Measurements from ENCODE around the gene DZIP1.
"Not testable (repeated sequence)": the region's sequence is repeated elsewhere in the genome, so short reads cannot be mapped to it uniquely, and the experiment has no call there.

The DZIP1 gene

GRCh38 chr13:95601906-95602305, 42.6 kb downstream of the DZIP1 start:
- no peak for DNase-seq (ENCODE audit: low read depth in 3 of 3)

DNA sequence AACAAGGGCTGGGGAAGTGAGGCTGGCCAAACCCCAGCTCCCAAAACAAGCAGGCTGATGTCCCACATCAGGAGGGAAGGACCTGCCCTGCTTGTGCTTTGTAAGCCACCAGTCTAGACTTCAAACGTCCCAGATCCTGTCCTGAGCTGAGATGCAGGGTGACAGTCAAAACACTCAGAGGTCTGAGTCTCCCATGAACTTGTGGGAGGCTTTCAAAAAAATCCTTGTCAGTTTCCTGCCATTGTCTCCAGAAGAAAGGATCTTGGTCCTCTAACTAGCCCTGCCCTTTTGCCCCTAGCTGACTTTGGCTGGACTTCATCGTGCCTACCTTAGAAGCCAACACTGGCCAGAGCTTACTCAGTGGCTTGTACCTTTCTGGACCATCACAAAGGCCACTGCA, 43.3 kb downstream of the DZIP1 start:
- DNase-seq (ENCODE audit: low read depth in 3 of 3), result no peak

GRCh38 chr13:95596701-95597100, 47.8 kb downstream of the DZIP1 start:
- no peak for DNase-seq (ENCODE audit: low read depth in 3 of 3)

- no peak for DNase-seq (ENCODE audit: low read depth in 3 of 3)
Observed at GRCh38 chr13:95593462-95593861, 51.0 kb downstream of the DZIP1 start.

GRCh38 chr13:95588721-95589120, 55.8 kb downstream of the DZIP1 start:
- no peak for DNase-seq (ENCODE audit: low read depth in 3 of 3)

GRCh38 chr13:95588134-95588533, 56.4 kb downstream of the DZIP1 start:
- no peak for DNase-seq (ENCODE audit: low read depth in 3 of 3)

DNA sequence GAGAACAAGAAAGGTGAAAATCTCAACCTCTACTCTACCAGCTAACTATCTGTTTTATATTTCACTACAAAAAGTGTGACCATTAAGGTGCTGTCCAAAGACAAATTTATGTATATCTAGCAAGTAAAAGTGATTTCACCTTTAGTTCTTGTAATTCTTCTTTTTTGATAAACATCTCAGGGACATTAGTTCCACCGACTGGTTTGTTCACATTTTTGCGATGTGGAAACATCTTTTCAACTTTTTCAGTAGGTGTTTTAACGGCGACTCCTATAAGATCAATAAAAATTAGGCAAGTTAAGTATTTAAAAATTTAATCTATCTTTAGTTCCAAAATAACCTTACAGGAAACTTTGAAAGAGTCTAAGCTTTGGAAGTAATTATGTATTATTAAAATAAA, 58.6 kb downstream of the DZIP1 start:
- no peak for DNase-seq (ENCODE audit: low read depth in 3 of 3)

DNA sequence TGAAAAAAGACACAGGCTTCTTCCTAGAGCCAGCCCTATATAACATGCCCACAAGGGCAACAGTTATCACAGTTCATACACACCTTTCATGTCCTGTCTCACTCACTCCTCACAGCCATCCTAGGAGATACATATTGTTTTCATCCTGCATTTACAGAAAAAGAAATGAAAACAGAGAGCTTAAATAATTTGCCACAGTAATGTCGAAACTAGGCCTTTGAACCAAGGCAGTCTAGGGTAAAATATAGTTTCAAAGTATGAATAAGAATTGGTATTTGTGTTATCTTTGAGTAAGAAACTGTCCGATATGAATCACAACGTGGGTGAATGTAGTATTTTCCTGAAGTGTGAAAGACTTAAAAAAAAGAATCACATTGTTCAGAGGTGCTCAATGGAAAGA, 65.2 kb downstream of the DZIP1 start:
- DNase-seq (ENCODE audit: low read depth in 3 of 3), result no peak

- no peak for DNase-seq (ENCODE audit: low read depth in 3 of 3)
Observed at GRCh38 chr13:95573221-95573620, 71.3 kb downstream of the DZIP1 start.

DNA sequence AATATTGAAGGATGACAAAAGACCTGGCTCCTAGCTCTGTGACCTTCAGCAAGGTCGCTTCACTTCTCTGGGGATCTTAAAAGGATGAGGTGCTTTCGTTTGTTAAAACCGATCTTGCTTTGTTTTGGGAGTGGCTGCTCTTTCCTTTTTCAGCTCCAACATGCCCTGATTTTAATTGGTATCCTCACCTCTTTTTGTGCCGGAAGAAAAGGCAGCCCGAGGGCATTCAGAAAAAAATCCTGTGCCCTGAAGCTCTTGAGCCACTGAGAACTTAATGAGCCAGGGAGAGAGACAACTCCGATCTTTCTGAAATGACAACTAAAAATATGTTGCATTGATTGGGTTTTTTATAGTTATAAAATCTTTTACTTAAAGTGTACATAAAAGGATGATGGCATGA, 72.6 kb downstream of the DZIP1 start:
- DNase-seq (ENCODE audit: low read depth in 3 of 3), result no peak

GRCh38 chr13:95570016-95570415, 74.5 kb downstream of the DZIP1 start:
- DNase-seq (ENCODE audit: low read depth in 3 of 3), result no peak

DNA sequence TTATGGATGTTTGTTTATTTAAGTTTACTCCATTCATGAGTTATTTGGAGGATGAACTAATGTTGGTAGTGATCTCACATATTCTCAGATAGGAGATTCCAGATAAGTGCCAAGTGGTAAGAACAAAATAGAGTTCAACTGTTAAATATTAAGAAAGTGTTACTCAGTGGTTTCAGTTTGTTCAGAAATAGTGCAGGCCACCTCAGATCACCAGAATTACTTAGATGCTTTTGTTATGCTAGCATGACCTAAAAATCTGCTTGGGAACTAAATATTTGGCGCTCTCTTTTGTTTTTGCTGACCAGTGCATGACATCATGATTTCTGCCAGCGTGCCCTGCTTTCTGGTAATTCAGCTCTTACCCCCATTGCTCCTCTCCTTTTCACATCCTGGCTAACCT, 76.4 kb downstream of the DZIP1 start:
- no peak for DNase-seq (ENCODE audit: low read depth in 3 of 3)

GRCh38 chr13:95565758-95566157, 78.7 kb downstream of the DZIP1 start:
- not testable (repeated sequence) for DNase-seq (ENCODE audit: low read depth in 3 of 3)

GRCh38 chr13:95564733-95565291, 79.7 kb downstream of the DZIP1 start:
- DNase-seq (ENCODE audit: low read depth in 3 of 3), result no peak

GRCh38 chr13:95564091-95564490, 80.4 kb downstream of the DZIP1 start:
- DNase-seq (ENCODE audit: low read depth in 3 of 3), result no peak

GRCh38 chr13:95560387-95560786, 84.1 kb downstream of the DZIP1 start:
- no peak for DNase-seq (ENCODE audit: low read depth in 3 of 3)

GRCh38 chr13:95559100-95559499, 85.4 kb downstream of the DZIP1 start:
- DNase-seq (ENCODE audit: low read depth in 3 of 3), result no peak

- no peak for DNase-seq (ENCODE audit: low read depth in 3 of 3)
Observed at GRCh38 chr13:95557013-95557412, 87.5 kb downstream of the DZIP1 start.

GRCh38 chr13:95553581-95554385, 90.7 kb downstream of the DZIP1 start:
- no peak for DNase-seq (ENCODE audit: low read depth in 3 of 3)

DNA sequence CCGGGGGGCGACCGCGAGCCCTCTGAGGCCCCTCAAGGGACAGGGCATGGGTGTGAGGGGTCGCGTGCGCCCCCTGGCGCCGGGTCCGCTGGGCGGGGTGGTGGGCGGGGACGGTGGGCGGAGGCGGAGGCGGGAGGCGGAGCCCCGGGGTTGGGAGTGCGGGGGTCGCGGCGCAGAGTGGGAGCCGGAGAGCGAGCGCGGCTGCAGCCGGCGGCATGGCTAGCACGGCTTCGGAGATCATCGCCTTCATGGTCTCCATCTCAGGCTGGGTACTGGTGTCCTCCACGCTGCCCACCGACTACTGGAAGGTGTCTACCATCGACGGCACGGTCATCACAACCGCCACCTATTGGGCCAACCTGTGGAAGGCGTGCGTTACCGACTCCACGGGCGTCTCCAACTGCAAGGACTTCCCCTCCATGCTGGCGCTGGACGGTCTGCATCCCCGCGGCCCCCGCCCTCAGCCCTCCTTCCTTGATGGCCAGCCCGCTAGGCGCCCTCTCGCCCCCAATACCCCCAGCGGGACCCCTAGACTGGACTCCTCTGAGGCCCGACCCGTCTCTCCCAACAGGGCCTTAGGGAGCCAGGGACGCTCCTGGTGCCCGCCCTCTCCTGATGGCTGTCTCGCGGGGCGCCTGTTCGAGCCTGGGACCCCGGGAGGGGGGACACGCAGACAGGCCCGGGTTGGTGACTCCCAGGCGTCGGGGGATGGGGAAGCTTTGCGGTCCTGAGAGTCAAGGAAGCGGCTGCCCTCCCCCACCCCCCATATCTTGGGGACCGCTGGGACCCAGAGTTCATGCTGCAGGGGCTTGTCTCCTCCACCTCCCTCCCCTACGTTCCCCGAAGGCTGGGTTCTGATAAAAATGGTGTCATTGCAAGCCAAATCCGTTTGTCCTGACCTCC, 91.7 kb downstream of the DZIP1 start, which contains the start of gene CLDN10:
TSS of gene CLDN10 (plus strand) at position 182 of the 903 bp plus-strand sequence. CDS start at position 216, 34 bp downstream.
- DNase-seq (ENCODE audit: low read depth in 3 of 3), result no peak

GRCh38 chr13:95552208-95552538, 92.3 kb downstream of the DZIP1 start:
- DNase-seq (ENCODE audit: low read depth in 3 of 3), result no peak

- DNase-seq (ENCODE audit: low read depth in 3 of 3), result no peak
Observed at GRCh38 chr13:95547531-95548167, 96.9 kb downstream of the DZIP1 start.
